Psoas muscle (tissue), 8 donors: Measurements from ENCODE around the gene VWA2. TPM values are rescaled to one million over a fixed set of nuclear protein-coding genes. Genes with fewer than 3 reads are reported as not detected.

Experiments used
- ATAC-seq, 4 donors: fragments of 200-7000 bp; cut with Tn5 transposase; one replicate each; pipeline ENCODE4 v1.9.1; 2020; ENCODE audit warnings: moderate library complexity in 3 of 4, mild to moderate bottlenecking in 2 of 4
- DNase-seq, 2 donors: peaks; one replicate each; pipeline ENCODE4 v3.0.0-alpha.2; 2020
- H3K27ac ChIP-seq: fragments of 200-600 bp; one replicate; pipeline ENCODE4 v1.8.0; 2022
- H3K27me3 ChIP-seq, 3 donors: fragments of 200-600 bp in 1 of 3; one replicate each; pipeline versions ENCODE4 v1.6.1 to v1.8.0; 2013 to 2022; ENCODE audit warnings: low read length in 2 of 3, mild to moderate bottlenecking in 2 of 3, moderate library complexity in 1 of 3; ENCODE audit not compliant: insufficient read depth in 3 of 3
- H3K36me3 ChIP-seq, 2 donors: fragments of 200-600 bp in 1 of 2; one replicate each; pipeline versions ENCODE4 v1.6.1 to v1.8.0; 2013 to 2022; ENCODE audit warnings: low read depth in 1 of 2, mild to moderate bottlenecking in 1 of 2, moderate library complexity in 1 of 2; ENCODE audit not compliant: insufficient read depth in 1 of 2
- H3K4me1 ChIP-seq: fragments of 200-600 bp; one replicate; pipeline ENCODE4 v1.8.0; 2022
- H3K4me3 ChIP-seq: fragments of 200-600 bp; one replicate; pipeline ENCODE4 v1.8.0; 2022; ENCODE audit warnings: mild to moderate bottlenecking
- H3K9me3 ChIP-seq: fragments of 200-600 bp; one replicate; pipeline ENCODE4 v1.8.0; 2022
- CTCF ChIP-seq: fragments of 200-600 bp; IDR thresholded peaks from one replicate; pipeline ENCODE4 v1.8.0; 2022; ENCODE audit warnings: antibody characterized with exemption
- WGBS, 3 donors: extraction: QIAGEN DNeasy Blood & Tissue Kit; methylation state at CpG; one replicate each; pipeline versions ENCODE4 v1.1.6 to v1.1.7; 2013; 5-methylcytosine and 5-hydroxymethylcytosine counted together
- intact Hi-C, 2 donors: fragments of 100-400 bp; cut with DNase I; formaldehyde crosslinking; loops; one replicate each; pipeline versions ENCODE4 v1.11.0 to v1.14.2; 2022
- polyA plus RNA-seq, 3 donors: library from polyadenylated mRNA; stranded (reverse); fragments of 200-250 nt; gene quantifications; one replicate each; pipeline ENCODE4 v1.2.3, GENCODE V29; 2013
- total RNA-seq, 4 donors: library from RNA; stranded (reverse); fragmentation: NEBNext Ultra II Directional in 2 of 4; extraction: Animal tissue kit (Norgen Biotek cat#: 25700) in 2 of 4; gene quantifications; one replicate each; pipeline versions ENCODE4 v1.2.1 to v1.2.4, GENCODE V29; 2021 to 2023
- donor health status: healthy with polysubstance abuse.
- donor health status: DM: no; HTN: no; CAD: no; lungs with moderate emphysema.
- donor health status: Bipolar disorder and iron deficiency.
- donor health status: healthy.
- donor health status: DM: yes; HTN: yes; CAD: no.
- donor health status: DM: no; HTN: no; CAD: no.
- donor health status: DM: no; HTN: no; CAD: no.
- donor health status: DM: yes; HTN: yes; CAD: no.

VWA2 gene
- total and polyA plus RNA-seq, 7 donors: not detected

GRCh38 chr10:114272696-114273095 is 33.6 kb downstream of the VWA2 start:
- intact Hi-C loops: no loop called here
- no peak overlapping the region for H3K4me3 ChIP-seq
- 90 to 95% (median 91%) methylated on average over 6 of the region's 6 CpGs for WGBS, 3 donors
- ATAC-seq: no peak
- no peak for DNase-seq
- H3K9me3 ChIP-seq: no peaks in the 10 kb centered on the region
- TF ChIP-seq CTCF: no peak
- H3K4me1 ChIP-seq: peaks cover 8% of the 10 kb centered on the region
- no peaks in the 10 kb centered on the region for H3K27me3 ChIP-seq
- H3K36me3 ChIP-seq: no peaks in the 10 kb centered on the region
- no peak overlapping the region for H3K27ac ChIP-seq

DNA sequence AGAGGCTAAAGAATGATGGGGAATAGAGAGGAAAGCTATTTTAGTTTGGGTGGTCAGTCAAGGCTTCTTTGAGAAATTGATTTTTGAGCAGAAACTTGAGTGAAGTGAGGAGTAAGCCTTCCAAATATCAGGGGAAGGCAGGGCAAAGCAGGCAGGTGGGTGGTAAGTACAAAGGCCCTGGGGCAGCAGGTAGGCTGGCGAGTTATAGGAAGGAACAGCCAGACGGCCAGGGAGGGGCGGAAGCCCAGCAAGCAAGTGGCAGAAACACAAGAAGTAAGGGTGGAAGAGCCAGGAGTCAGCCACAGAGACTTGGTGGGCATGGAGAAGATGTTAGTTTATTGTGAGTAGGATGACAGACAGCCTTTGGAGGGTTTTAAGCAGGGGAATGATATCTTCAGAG is 34.9 kb downstream of the VWA2 start:
- Histone ChIP-seq H3K27ac (no peak overlapping the region), H3K36me3 (no peaks in the 10 kb centered on the region), H3K4me3 (no peak overlapping the region), H3K4me1 (peaks cover 8% of the 10 kb centered on the region), H3K9me3 (no peaks in the 10 kb centered on the region), H3K27me3 (no peaks in the 10 kb centered on the region)
- intact Hi-C loops: no loop called here
- no peak for ATAC-seq
- no peak for DNase-seq
- WGBS, 3 donors: 73 to 95% (median 91%) methylated on average over 3 of the region's 3 CpGs
- TF ChIP-seq CTCF: no peak

- 86 to 93% (median 91%) methylated on average over 16 of the region's 16 CpGs for WGBS, 3 donors
- DNase-seq (no peak), ATAC-seq (no peak)
- Histone ChIP-seq H3K36me3 (no peaks in the 10 kb centered on the region), H3K27ac (no peak overlapping the region), H3K27me3 (no peaks in the 10 kb centered on the region), H3K4me3 (no peak overlapping the region), H3K9me3 (no peaks in the 10 kb centered on the region), H3K4me1 (peaks cover 8% of the 10 kb centered on the region)
- intact Hi-C loops: no loop called here
- TF ChIP-seq CTCF: no peak
Observed at GRCh38 chr10:114274616-114275453, 35.8 kb downstream of the VWA2 start.

- ATAC-seq (no peak), DNase-seq (no peak)
- no peaks in the 10 kb centered on the region for H3K4me1 ChIP-seq
- no peak overlapping the region for H3K4me3 ChIP-seq
- TF ChIP-seq CTCF: no peak
- 86 to 88% (median 88%) methylated on average over 6 of the region's 6 CpGs for WGBS, 3 donors
- no peaks in the 10 kb centered on the region for H3K27me3 ChIP-seq
- no peaks in the 10 kb centered on the region for H3K9me3 ChIP-seq
- intact Hi-C loops: no loop called here
- H3K27ac ChIP-seq: no peak overlapping the region
- no peaks in the 10 kb centered on the region for H3K36me3 ChIP-seq
Observed at GRCh38 chr10:114276066-114276465, 37.0 kb downstream of the VWA2 start.

- intact Hi-C loops: no loop called here
- no peak for TF ChIP-seq CTCF
- 91 to 93% (median 93%) methylated on average over 6 of the region's 6 CpGs for WGBS, 3 donors
- H3K9me3 ChIP-seq: no peaks in the 10 kb centered on the region
- no peaks in the 10 kb centered on the region for H3K27me3 ChIP-seq
- DNase-seq (no peak), ATAC-seq (no peak)
- no peak overlapping the region for H3K4me3 ChIP-seq
- H3K27ac ChIP-seq: no peak overlapping the region
- no peaks in the 10 kb centered on the region for H3K4me1 ChIP-seq
- H3K36me3 ChIP-seq: no peaks in the 10 kb centered on the region
Observed at GRCh38 chr10:114276671-114277070, 37.6 kb downstream of the VWA2 start.
